SHP77 treated with DMSO at 0.1 percent for 48 hours (cell line): ENCODE data around the gene XRCC6.
"Not testable (repeated sequence)": the region's sequence is repeated elsewhere in the genome, so short reads cannot be mapped to it uniquely, and the experiment has no call there.

ENCODE experiments used
- DNase-seq: peaks from one replicate; lab custom pipeline; 2025; lab: John Stamatoyannopoulos, UW

XRCC6 gene

DNA sequence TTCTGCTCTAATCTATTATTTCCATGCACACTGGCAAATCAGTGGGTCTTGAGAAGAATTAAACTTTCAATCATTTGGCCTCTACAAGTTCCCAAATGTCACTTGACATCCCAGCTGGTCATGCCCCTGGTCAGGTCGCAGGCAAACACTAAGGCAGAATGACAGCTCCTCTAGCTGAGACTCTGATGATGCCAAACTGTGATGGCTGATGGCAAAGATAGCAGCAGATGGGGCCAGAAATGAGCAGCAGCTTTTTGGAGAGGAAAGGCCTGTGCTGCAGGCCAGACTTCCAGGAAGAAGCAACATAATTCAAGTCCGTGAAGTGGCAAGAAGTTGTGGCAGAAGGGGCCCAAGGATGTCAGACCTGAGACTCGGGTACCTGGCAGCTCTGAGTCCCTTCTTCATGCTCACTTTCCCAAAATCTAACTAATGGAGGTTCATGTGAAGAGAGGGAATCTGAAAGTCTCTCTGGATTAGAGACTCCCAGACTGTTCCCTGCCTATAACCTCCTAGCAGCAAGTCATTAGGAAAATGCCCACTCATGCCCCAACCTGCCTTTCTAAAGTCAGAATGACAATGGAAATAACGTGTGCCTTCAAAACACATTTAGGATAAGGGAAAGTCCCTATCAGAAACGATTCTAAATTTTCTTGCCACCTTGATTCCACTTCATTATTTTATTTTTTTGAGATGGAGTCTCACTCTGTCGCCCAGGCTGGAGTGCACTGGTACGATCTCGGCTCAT lies 22.0 kb upstream of the XRCC6 start:
- DNase-seq, result no peak

GRCh38 chr22:41600976-41601375 lies 20.1 kb upstream of the XRCC6 start:
- no peak for DNase-seq

DNA sequence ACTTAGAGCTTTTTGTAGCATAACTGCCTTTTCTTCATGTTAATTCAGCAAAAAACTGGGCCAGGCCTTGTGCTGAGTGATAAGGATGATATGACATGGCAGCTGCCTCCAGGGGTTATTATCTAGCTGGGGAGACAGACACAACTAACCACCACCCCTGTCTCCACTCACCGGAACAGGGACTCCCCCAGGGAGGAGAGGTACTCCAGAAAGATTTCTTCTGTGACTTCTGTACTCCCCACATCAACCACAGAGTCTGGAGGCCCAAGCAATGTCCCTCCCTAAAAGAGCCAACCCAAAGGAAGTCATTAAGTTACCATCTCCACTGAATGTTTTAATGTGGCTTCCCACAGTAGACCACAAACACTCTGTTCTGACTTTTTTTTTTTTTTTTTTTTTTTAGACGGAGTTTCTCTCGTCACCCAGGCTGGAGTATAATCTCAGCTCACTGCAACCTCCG lies 17.2 kb upstream of the XRCC6 start:
- no peak for DNase-seq

DNA sequence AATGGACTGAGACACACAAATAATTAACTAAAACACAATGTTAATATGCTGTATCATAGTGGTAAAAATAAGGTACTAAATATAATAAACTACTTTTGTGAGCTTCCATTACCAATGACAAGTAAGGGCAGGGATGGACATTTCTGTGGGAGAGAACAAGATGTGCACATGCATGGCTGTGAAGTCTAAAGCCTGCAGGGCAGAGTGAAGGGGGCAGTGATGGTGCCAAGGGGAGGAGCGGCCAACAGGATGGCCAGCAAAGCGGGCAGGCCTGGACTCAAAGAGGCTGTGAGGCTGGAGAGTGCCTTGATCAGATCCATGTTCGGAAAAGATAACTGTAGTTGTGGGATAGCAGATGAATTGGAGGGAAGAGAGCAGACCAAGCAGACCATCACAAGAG lies 12.7 kb upstream of the XRCC6 start:
- no peak for DNase-seq

DNA sequence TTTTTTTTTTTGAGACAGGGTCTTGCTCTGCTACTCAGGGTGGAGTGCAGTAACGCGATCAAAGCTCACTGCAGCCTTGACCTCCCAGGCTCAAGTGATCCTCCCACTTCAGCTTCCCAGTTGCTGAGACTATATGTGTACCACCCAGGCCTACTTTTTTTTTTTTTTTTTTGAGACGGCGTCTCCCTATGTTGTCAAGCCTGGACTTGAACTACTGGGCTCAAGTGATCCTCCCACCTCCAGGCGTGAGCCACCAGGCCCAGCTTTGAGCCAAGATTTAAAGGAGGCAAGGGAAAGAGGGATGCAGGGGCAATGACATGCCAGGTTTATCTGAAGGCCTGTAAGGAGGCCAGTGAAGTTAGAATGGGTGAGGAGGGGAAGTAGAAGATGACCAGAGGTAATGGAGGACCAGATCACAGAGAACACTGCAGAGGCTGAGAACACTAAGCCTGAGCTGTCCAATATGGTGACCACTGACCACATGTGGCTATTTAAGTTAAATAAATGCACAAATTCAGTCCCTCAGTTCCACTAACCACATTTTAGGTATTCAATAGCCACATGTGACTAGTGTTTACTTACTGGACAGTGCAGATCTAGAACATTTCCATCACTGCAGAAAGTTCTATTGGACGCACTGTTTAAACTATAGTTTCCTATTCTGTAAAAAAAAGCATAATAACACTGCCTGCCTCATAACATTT lies 8.3 kb upstream of the XRCC6 start:
- no peak for DNase-seq

DNA sequence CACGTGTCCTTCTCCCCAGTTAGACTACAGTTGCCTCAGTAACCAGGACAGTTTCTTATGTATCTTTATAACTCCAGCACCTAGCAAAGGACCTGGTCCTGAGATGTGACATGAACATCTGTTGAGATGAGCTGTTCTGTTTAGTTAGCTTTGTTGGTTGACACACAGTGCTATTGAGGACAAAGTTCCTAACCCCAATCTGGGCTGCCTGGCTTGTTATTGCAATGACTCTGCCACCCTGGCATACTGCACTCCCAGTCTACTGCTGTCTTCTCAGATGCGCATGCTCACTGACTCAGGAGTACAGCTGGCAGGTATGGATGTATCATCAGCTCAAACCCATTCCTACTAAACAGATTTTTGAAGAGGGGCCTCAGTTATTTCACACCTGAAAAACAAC lies 7.6 kb upstream of the XRCC6 start:
- no peak for DNase-seq

DNA sequence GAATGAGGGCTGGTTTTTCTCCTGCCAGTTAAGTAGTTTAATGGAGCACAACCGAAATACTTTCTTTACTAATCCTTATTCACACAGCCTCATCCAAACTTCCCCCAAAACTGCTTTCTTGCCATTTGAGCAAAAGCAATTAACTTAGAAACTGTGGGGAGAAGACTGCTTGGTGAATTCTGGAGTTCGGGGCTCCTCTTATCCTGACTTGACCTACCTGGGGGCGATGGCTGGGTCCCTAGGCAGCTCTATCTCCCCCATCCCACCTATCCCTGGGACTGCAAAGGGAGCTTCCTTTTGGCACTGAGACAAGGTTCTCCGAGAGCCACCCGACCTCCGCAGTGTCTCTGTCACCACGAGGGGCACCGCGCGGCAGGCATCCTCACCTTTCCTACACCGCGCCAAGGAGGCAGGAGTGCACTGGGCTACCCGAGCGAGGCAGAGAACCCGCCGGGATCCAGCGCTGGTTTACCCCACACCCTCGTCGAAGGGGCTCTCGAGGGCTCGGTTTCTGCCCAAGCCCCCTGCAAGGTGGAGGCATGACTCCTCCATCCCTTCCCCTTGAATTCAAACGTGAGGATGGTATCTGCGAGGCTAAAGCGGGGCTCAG lies 1.0 kb upstream of the XRCC6 start:
- DNase-seq, result peak; percentile 5

DNA sequence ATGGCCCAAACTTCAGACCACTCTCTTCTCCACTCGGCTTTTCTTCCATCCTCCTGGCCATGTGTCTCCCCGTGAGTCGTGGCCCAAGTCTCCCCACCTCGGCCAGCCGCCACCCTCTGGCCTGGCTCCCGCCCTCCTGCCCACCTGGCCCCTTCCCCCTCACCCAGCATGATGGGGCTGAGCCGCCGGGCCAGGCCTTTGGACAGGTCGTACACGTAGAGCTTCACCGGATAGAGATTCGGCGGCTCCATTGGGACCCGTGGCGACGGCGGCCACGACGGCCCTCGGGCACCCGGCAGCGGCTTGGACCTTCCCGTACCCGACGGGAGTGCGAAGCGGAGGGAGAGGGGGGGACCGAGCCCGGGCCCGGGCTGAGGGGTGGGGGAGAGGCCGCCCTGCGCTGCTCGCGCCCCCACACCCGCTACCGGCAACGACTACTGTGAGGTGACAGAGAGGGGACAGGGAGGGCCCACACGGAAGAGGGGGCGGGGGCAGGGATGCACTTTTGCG lies 451 bp upstream of the XRCC6 start, which contains the start of gene DESI1:
DESI1 (minus strand) TSS at position 455 of the 510 bp plus-strand sequence; CDS start at position 251, 204 bp downstream.
- DNase-seq, result no peak

- no peak for DNase-seq
These were observed 750 bp downstream of the XRCC6 start for GRCh38 chr22:41621911-41622179.

DNA sequence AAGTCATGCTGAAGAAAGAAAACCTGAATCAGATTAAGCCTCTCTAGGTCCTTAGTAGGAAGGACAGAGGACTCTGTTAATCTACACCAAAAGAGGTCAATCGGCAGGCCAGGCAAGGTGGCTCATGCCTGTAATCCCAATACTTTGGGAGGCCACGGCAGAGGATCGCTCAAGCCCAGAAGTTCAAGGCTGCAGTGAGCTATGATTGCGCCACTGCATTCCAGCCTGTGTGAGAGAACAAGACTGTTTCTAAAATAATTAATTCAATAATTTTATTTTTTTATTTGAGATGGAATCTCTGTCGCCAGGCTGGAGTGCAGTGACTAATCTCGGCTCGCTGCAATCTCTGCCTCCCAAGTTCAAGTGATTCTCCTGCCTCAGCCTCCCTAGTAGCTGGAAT lies 4.5 kb downstream of the XRCC6 start:
- DNase-seq, result no peak

DNA sequence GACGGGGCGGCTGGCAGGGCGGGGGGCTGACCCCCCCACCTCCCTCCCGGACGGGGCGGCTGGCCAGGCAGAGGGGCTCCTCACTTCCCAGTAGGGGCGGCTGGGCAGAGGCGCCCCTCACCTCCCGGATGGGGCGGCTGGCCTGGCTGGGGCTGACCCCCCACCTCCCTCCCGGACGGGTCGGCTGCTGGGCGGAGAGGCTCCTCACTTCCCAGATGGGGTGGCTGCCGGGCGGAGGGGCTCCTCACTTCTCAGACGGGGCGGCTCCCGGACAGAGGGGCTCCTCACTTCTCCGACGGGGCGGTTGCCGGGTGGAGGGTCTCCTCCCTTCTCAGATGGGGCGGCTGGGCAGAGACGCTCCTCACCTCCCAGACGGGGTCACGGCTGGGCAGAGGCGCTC lies 10.0 kb downstream of the XRCC6 start:
- not testable (repeated sequence) for DNase-seq

- not testable (repeated sequence) for DNase-seq
These were observed 10.5 kb downstream of the XRCC6 start for GRCh38 chr22:41631615-41632014.

DNA sequence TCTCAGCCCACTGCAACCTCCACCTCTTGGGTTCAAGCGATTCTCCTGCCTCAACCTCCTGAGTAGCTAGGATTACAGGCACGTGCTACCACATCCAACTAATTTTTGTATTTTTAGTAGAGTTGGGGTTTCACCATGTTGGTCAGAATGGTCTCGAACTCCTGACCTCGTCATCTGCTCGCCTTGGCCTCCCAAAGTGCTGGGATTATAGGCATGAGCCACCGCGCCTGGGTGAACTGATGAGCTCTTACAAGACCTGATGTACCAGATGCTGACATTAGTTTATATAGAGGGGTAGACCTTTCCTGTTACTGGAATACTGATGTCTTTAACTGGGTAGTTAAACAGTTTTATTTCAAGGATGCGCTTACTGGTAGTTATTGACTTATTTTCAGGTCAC lies 13.5 kb downstream of the XRCC6 start:
- DNase-seq, result not testable (repeated sequence)

DNA sequence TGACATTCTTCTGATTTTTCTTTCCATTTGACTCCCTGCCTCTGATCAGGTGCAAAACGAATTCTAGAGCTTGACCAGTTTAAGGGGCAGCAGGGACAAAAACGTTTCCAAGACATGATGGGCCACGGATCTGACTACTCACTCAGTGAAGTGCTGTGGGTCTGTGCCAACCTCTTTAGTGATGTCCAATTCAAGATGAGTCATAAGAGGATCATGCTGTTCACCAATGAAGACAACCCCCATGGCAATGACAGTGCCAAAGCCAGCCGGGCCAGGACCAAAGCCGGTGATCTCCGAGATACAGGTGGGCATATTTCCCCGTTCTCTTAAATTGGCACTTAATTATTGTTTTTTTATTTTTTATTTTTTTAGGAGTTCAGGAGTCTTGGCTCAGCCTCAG lies 15.4 kb downstream of the XRCC6 start:
- no peak for DNase-seq

GRCh38 chr22:41637623-41638022 lies 16.5 kb downstream of the XRCC6 start:
- DNase-seq, result not testable (repeated sequence)

DNA sequence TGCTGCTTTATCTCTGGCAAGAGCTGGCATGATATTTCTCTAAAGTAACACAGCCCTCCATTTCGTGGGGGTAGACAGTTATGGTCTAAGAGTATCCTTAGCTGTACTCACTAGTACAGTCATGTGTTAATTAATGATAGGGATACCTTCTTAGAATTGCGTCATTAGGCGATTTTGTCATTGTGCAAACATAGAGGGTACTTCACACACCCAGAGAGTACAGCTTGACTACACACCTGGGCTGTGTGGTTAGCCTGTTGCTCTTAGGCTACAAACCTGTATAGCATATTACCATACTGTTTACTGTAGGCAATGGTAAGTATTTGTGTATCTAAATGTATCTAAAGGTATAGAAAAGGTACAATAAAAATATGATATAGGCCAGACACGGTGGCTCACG lies 17.0 kb downstream of the XRCC6 start:
- DNase-seq, result peak; percentile 17

GRCh38 chr22:41638748-41639147 lies 17.7 kb downstream of the XRCC6 start:
- DNase-seq, result peak; percentile 67

DNA sequence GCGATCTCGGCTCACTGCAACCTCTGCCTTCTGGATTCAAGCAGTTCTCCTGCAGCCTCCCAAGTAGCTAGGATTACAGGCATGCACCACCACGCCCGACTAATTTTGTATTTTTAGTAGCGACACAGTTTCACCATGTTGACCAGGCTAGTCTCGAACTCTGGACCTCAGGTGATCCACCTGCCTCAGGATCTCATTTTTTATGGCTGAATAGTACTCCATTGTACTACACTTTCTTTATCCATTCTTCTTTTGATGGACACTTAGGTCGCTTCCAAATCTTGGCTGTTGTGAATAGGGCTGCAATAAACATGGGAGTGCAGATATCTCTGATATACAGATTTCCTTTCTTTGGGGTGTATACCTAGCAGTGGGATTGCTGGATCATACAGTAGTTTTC lies 20.8 kb downstream of the XRCC6 start:
- DNase-seq, result no peak

DNA sequence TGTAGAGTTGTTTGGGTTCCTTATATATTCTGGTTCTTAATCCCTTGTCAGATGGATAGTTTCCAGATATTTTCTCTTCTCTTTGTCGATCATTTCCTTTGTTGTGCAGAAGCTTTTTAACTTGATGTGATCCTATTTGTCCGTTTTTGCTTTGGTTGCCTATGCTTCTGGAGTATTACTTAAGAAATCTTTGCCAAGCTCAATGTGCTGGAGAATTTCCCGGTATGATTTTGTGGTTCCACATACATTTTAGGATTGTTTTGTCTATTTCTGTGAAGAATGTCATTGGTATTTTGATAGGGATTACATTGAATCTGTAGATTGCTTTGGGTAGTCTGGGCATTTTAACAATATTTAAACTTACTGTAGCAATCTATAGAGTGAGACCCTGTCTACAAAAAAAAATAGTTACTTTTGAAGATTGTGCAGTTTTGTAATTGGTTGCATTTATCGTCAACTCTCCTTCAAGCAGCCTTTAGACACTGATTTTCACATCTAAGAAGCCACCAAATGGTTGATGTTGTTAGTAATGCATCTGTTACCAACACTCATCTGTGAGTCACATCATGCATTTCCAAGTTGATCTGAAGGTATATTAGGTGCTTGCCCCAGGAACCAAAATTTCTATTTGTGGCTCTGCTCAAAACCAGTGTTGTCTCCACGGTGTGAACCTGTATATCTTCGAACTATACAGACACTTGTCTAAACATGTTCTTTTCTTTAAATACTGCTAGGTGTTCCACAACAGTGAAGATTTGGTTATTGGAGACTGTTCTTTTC lies 21.4 kb downstream of the XRCC6 start:
- DNase-seq, result no peak

- DNase-seq, result no peak
These were observed 26.7 kb downstream of the XRCC6 start for GRCh38 chr22:41647771-41648170.

GRCh38 chr22:41648432-41648831 lies 27.3 kb downstream of the XRCC6 start:
- DNase-seq, result no peak

- DNase-seq, result no peak
These were observed 29.1 kb downstream of the XRCC6 start for GRCh38 chr22:41650229-41650628.
